Skeletal muscle tissue (tissue), 4 donors: ENCODE results near the gene PCDHGB3. TPM values are rescaled to one million over a fixed set of nuclear protein-coding genes. Genes with fewer than 3 reads are reported as not detected.
"Not testable (repeated sequence)": the region's sequence is repeated elsewhere in the genome, so short reads cannot be mapped to it uniquely, and the experiment has no call there.

Source experiments
- H3K27ac ChIP-seq: one replicate; pipeline ENCODE4 v1.7.0; 2013; ENCODE audit warnings: mild to moderate bottlenecking, low read depth, low read length, inconsistent platforms
- H3K27me3 ChIP-seq, 3 donors: one replicate each; pipeline ENCODE4 v1.7.0; 2013; ENCODE audit warnings: low read length in 3 of 3; ENCODE audit not compliant: control insufficient read depth in 3 of 3, insufficient read depth in 3 of 3
- H3K36me3 ChIP-seq, 3 donors: one replicate each; pipeline ENCODE4 v1.7.0; 2013; ENCODE audit warnings: low read length in 3 of 3; ENCODE audit not compliant: control insufficient read depth in 3 of 3, insufficient read depth in 3 of 3
- H3K4me1 ChIP-seq, 3 donors: one replicate each; pipeline ENCODE4 v1.7.0; 2013; ENCODE audit warnings: low read length in 3 of 3, mild to moderate bottlenecking in 3 of 3; ENCODE audit not compliant: control insufficient read depth in 3 of 3, insufficient read depth in 3 of 3
- H3K4me3 ChIP-seq, 3 donors: one replicate each; pipeline ENCODE4 v1.7.0; 2013; ENCODE audit warnings: low read length in 3 of 3
- H3K9ac ChIP-seq, 3 donors: one replicate each; pipeline ENCODE4 v1.7.0; 2013; ENCODE audit warnings: low read length in 3 of 3, mild to moderate bottlenecking in 3 of 3, moderate library complexity in 2 of 3, low read depth in 1 of 3
- H3K9me3 ChIP-seq, 3 donors: one replicate each; pipeline ENCODE4 v1.7.0; 2013; ENCODE audit warnings: low read length in 3 of 3; ENCODE audit not compliant: control insufficient read depth in 3 of 3
- total RNA-seq: library from RNA; depleted of rRNA; stranded (reverse); fragments of >200 nt; gene quantifications from one replicate; pipeline ENCODE4 v1.2.3, GENCODE V29; 2014
- donor health status: Osteomylitis.

Gene PCDHGB3
- total RNA-seq = 3.1 TPM

DNA sequence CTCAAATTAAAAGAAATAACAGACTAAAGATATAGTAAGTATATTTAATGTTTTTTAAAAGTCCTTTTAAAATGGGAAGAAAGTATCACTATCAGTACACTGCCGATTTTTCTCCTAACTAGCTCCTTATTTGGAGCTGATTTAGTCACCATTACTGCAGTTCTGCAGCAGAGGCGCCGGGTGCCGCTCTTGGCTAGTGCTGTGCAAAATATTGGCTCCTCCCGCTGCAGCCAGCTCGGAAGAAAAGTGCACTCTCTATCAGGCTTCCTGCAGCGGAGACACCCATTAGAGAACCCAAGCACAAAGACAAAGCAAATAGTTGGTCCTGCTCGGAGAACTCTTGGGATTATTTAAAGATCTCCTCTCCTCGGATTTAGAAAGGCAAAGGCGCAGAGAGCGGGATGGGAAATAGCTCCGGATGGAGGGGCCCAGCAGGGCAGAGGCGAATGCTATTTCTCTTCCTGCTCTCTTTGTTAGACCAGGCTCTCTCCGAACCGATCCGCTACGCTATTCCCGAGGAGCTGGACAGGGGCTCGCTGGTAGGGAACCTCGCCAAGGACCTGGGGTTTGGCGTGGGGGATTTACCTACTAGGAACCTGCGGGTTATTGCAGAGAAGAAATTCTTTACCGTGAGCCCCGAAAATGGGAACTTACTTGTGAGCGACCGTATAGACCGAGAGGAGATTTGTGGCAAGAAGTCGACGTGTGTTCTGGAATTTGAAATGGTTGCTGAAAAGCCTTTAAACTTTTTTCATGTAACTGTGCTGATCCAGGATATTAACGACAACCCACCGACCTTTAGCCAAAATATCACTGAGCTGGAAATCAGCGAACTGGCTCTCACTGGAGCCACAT lies at the start of gene PCDHGB3:
TSS of gene PCDHGB3 (plus strand) at position 249 of the 855 bp plus-strand sequence. CDS start at position 402, 153 bp downstream.
- Histone ChIP-seq H3K27me3 (peaks cover 16 to 18% (median 17%) of the 10 kb centered on the region in 3 donors), H3K9ac (peak within 1 kb of the TSS; percentile 34 to 54 (median 42)), H3K4me1 (peaks cover 0 to 11% (median 0%) of the 10 kb centered on the region in 3 donors), H3K9me3 (peaks cover 30 to 44% (median 32%) of the 10 kb centered on the region in 3 donors), H3K36me3 (peaks cover 0 to 14% (median 5%) of the 10 kb centered on the region in 3 donors), H3K4me3 (peak within 1 kb of the TSS; percentile 55 to 61 (median 58)), H3K27ac (no peak within 1 kb of the TSS)

DNA sequence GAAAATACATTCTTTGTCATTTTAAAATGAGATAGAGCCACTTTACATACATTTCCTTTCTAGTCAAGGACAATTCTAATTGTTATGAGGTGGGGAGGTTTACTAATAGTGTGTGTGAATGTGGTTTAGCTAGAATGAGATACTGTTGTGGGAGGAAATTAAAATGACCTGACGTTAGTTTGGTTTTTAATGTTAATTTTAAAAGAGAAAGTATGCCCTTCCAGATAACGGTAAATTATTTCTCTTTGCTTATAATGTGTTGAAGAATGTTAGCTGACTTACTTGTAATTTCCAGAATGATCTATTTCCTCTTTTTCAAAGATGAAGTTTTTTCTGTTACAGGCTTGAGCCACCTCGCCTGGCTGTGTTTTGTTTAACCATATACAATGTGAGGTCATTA lies 47.8 kb upstream of the PCDHGB3 start:
- Histone ChIP-seq H3K9ac (no peak overlapping the region), H3K36me3 (peaks cover 8 to 20% (median 14%) of the 10 kb centered on the region in 3 donors), H3K27ac (no peak overlapping the region), H3K4me1 (peaks cover 4 to 32% (median 14%) of the 10 kb centered on the region in 3 donors), H3K27me3 (no peaks in the 10 kb centered on the region), H3K9me3 (peaks cover 2 to 20% (median 7%) of the 10 kb centered on the region in 3 donors), H3K4me3 (no peak overlapping the region)

DNA sequence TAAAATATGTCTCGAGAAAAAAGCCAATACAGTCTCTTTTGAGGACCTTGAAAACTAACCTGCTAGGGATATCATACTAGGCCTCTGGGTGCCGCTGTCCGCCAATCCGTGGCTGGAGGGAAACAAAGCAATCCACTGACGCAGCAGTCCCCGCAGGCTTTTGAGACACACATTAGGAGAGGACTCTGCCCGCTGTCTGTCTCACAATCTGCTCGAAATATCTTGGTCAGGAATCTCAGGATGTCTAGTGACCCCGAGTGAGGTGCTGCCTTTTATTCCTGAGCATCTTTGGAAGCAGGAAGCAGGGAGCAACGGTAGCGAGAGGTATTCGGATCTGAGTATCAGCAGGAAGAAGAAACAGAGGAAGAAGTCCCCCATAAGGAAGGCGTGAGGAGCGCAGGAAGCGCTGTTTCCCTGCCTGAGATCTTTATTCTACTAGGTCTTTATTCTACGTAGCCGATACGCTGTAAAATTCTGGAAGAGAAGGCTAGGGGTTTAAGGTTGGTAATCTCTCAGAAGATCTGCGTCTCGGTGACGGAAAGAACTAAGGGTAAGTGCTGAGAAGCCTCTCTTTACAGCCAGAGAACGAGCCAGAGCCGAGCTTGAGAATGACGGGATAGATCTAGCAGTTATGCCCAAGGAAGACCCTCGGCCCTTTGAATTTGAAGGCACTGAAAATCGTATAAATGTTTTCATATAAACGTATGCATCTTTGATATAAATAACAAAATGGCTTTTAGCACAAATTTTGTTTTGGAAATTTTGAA lies 43.8 kb upstream of the PCDHGB3 start:
- Histone ChIP-seq H3K9ac (peak overlapping the region; percentile 67 to 80 (median 76)), H3K9me3 (peaks cover 0 to 22% (median 6%) of the 10 kb centered on the region in 3 donors), H3K27ac (peak overlapping the region; percentile 71)

DNA sequence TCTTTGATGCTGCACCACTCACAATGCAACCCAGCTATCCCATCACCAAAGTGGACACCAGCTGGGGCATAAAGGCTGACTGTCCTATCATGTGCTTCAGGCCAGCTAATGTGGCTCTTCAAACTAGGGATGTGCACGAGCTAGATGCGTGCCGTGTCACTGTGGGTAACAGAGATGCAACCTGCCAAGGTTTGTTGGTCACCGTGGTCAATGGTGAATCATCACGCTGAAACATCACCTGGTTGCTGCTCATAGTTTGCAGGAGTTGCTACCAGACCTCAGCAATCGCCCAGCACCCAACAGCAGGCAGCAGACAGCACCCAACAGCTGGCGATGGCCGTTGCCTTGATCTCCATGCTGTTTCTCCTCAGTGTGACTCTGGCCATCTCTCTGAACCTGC lies 41.8 kb upstream of the PCDHGB3 start:
- Histone ChIP-seq H3K4me3 (peak overlapping the region in 2 of 3 donors; percentile 17 to 32), H3K4me1 (peaks cover 0 to 20% (median 0%) of the 10 kb centered on the region in 3 donors), H3K36me3 (peaks cover 0 to 7% (median 2%) of the 10 kb centered on the region in 3 donors), H3K27me3 (peaks cover 0 to 3% (median 0%) of the 10 kb centered on the region in 3 donors), H3K27ac (no peak overlapping the region), H3K9ac (no peak overlapping the region), H3K9me3 (peaks cover 0 to 26% (median 6%) of the 10 kb centered on the region in 3 donors)

More for the DNA sequence above, 43.8 kb upstream of the PCDHGB3 start:
- Histone ChIP-seq H3K4me1 (peaks cover 0 to 21% (median 2%) of the 10 kb centered on the region in 3 donors), H3K27me3 (peaks cover 0 to 3% (median 0%) of the 10 kb centered on the region in 3 donors), H3K4me3 (peak overlapping the region; percentile 56 to 80 (median 77)), H3K36me3 (peaks cover 0 to 7% (median 2%) of the 10 kb centered on the region in 3 donors)

DNA sequence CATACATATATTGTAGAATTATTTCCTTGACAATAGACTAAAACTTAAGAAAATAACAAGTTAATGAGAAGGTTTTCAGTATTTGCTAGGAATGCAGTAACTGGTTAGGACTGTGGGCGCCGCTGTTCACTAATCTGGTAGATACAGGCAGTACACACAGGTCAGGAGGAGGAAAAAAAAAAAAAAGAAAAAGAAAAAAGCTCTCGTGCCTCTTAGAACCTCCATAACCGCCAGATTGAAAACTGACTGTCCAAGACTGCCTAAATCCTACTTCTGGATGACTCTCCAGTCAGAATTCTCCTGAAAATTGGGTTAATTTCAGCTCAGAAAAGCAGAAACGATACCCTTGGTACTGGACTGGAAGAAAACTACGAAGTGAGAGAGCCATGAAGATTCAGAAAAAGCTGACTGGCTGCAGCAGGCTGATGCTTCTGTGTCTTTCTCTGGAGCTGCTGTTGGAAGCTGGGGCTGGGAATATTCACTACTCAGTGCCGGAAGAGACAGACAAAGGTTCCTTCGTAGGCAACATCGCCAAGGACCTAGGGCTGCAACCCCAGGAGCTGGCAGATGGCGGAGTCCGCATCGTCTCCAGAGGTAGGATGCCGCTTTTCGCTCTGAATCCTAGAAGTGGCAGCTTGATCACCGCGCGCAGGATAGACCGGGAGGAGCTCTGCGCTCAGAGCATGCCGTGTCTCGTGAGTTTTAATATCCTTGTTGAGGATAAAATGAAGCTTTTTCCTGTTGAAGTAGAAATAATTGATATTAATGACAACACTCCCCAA lies 39.6 kb upstream of the PCDHGB3 start, which contains the start of gene PCDHGA1:
TSS of gene PCDHGA1 (plus strand) at position 216 of the 782 bp plus-strand sequence.
- Histone ChIP-seq H3K27ac (peak within 1 kb of the TSS; percentile 37), H3K9ac (peak within 1 kb of the TSS in 1 of 3 donors; percentile 69), H3K4me3 (peak within 1 kb of the TSS; percentile 37 to 52 (median 40)), H3K27me3 (peaks cover 0 to 3% (median 2%) of the 10 kb centered on the region in 3 donors), H3K9me3 (peaks cover 0 to 21% (median 6%) of the 10 kb centered on the region in 3 donors), H3K36me3 (peaks cover 0 to 7% (median 2%) of the 10 kb centered on the region in 3 donors), H3K4me1 (peaks cover 0 to 20% (median 0%) of the 10 kb centered on the region in 3 donors)

DNA sequence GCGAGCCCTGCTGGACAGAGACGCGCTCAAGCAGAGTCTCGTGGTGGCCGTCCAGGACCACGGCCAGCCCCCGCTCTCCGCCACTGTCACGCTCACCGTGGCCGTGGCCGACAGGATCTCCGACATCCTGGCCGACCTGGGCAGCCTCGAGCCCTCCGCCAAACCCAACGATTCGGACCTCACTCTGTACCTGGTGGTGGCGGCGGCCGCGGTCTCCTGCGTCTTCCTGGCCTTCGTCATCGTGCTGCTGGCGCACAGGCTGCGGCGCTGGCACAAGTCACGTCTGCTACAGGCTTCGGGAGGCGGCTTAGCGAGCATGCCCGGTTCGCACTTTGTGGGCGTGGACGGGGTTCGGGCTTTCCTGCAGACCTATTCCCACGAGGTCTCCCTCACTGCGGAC lies 37.5 kb upstream of the PCDHGB3 start:
- Histone ChIP-seq H3K9me3 (peaks cover 0 to 27% (median 6%) of the 10 kb centered on the region in 3 donors), H3K4me1 (peaks cover 0 to 16% (median 0%) of the 10 kb centered on the region in 3 donors)
- H3K4me3 ChIP-seq, H3K27me3 ChIP-seq, H3K27ac ChIP-seq, H3K36me3 ChIP-seq, H3K9ac ChIP-seq: not testable (repeated sequence)

DNA sequence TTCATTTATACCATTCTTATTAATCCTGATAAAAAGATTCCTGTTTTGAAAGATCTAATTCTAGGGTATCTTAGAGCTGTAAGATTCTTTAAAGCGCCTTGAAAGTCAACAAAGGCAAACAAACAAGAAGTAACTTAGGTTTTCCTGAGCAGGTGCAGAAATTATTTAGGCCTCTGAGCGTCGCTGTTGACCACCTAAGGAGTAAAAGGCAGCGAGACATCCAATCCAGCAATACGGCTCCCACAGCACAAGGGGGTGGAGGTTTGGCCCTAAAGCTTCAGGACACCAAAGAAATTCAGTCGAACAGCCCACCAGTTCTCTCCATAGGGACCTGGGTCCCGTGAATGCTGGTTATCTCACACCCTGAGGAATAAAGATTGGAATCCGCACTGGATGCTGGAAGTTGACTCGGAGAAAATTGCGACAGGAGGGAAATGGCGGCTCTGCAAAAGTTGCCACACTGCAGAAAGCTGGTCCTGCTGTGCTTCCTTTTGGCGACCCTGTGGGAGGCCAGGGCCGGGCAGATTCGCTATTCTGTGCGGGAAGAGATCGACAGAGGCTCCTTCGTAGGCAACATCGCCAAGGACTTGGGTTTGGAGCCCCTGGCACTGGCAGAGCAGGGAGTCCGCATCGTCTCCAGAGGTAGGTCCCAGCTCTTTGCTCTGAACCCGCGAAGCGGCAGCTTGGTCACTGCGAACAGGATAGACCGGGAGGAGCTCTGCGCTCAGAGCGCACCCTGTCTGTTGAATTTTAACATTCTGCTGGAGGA lies 31.3 kb upstream of the PCDHGB3 start, which contains the start of gene PCDHGA2:
TSS of gene PCDHGA2 (plus strand) at position 223 of the 769 bp plus-strand sequence.
- peak within 1 kb of the TSS; percentile 60 for H3K27ac ChIP-seq

DNA sequence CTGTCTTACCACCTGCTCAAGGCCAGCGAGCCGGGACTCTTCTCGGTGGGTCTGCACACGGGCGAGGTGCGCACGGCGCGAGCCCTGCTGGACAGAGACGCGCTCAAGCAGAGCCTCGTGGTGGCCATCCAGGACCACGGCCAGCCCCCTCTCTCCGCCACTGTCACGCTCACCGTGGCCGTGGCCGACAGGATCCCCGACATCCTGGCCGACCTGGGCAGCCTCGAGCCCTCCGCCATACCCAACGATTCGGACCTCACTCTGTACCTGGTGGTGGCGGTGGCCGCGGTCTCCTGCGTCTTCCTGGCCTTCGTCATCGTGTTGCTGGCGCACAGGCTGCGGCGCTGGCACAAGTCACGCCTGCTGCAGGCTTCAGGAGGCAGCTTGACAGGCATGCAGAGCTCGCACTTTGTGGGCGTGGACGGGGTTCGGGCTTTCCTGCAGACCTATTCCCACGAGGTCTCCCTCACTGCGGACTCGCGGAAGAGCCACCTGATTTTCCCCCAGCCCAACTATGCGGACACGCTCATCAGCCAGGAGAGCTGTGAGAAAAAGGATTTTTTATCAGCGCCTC lies 29.2 kb upstream of the PCDHGB3 start:
- H3K27me3 ChIP-seq, H3K36me3 ChIP-seq: not testable (repeated sequence)
- peaks cover 9 to 39% (median 33%) of the 10 kb centered on the region in 3 donors for H3K9me3 ChIP-seq

More for the DNA sequence above, 31.3 kb upstream of the PCDHGB3 start, which contains the start of gene PCDHGA2:
- Histone ChIP-seq H3K4me3 (peak within 1 kb of the TSS; percentile 48 to 74 (median 74)), H3K27me3 (peaks cover 0 to 9% (median 3%) of the 10 kb centered on the region in 3 donors), H3K36me3 (no peaks in the 10 kb centered on the region), H3K4me1 (no peaks in the 10 kb centered on the region), H3K9ac (peak within 1 kb of the TSS in 2 of 3 donors; percentile 61 to 64), H3K9me3 (peaks cover 4 to 34% (median 18%) of the 10 kb centered on the region in 3 donors)

More for the DNA sequence above, 29.2 kb upstream of the PCDHGB3 start:
- H3K4me3 ChIP-seq, H3K9ac ChIP-seq, H3K4me1 ChIP-seq, H3K27ac ChIP-seq: not testable (repeated sequence)
